Activated CD4-positive, alpha-beta T cell treated with anti-CD3 and anti-CD28 coated beads, Interleukin-2, amount 10 ng/mL, durations not matched to agents 7 days and 5 days (primary cell): ENCODE measurements around the gene SSC5D. TPM values are rescaled to one million over a fixed set of nuclear protein-coding genes. Genes with fewer than 3 reads are reported as not detected.
"Not testable (repeated sequence)": the region's sequence is repeated elsewhere in the genome, so short reads cannot be mapped to it uniquely, and the experiment has no call there.

ENCODE experiments used
- CTCF ChIA-PET: fragments of 350-600 bp; sonication (Branson Sonifier 250); formaldehyde crosslinking; loops from one replicate; lab custom pipeline; 2021; ENCODE audit warnings: antibody characterized with exemption; lab: Charles Lee
- POLR2A ChIA-PET: fragments of 350-600 bp; sonication (Branson Sonifier 250); formaldehyde crosslinking; loops from one replicate; lab custom pipeline; 2021; ENCODE audit warnings: antibody characterized with exemption; lab: Charles Lee
- DNase-seq: peaks from one replicate; pipeline ENCODE4 v3.0.0-alpha.2; 2020
- H3K27ac Mint-ChIP-seq: one replicate; pipeline ENCODE4 v1.8.0; 2021; ENCODE audit warnings: mild to moderate bottlenecking, moderate library complexity, mixed read lengths
- H3K27me3 Mint-ChIP-seq: one replicate; pipeline ENCODE4 v1.8.0; 2021; ENCODE audit warnings: mixed read lengths
- H3K36me3 Mint-ChIP-seq: one replicate; pipeline ENCODE4 v1.8.0; 2021; ENCODE audit warnings: low read depth, mixed read lengths
- H3K4me1 Mint-ChIP-seq: one replicate; pipeline ENCODE4 v1.8.0; 2021; ENCODE audit warnings: mixed read lengths
- H3K4me3 Mint-ChIP-seq: one replicate; pipeline ENCODE4 v1.8.0; 2021; ENCODE audit warnings: mild to moderate bottlenecking, moderate library complexity, mixed read lengths
- H3K9me3 Mint-ChIP-seq: one replicate; pipeline ENCODE4 v1.8.0; 2021; ENCODE audit warnings: mixed read lengths
- total RNA-seq, 2 experiments: library from RNA; stranded (reverse); gene quantifications; one replicate each; pipeline ENCODE4 v1.2.3, GENCODE V29; 2021

SSC5D gene
- total RNA-seq, 2 experiments from 2014 or later = 0.42 to 0.98 TPM

DNA sequence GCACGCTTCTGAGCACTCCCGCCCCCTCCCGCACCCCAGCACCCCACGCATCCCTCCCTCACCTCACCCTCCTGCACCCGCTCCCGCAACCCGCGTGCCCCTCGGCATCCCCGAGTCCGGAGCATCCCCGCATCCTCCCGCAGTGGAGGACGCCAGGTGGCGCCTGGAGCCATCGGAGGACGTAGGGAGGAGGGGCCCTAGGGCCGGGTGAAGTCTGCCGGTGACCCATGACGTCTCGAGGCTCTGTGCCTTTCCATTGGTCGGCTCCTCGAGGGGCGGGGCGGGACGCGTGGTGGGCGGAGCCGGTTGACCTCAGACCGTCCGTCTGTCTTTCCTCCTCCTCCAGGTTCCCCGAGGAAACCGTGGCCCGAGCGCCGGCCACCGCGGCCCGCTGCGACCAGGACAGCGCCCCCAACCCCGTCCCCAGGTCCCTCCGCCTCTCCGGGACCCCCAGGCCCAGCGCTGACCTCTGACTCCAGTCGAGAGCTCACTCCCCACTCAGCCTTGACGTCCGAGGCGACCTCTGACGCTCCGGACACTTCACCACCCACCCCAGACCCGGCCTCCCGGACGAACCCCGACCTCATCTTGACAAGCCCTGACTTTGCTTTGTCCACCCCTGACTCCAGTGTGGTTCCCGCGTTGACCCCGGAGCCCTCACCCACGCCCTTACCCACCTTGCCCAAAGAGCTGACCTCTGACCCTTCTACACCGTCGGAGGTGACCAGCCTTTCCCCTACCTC is 28.8 kb downstream of the SSC5D start:
- H3K27me3 Mint-ChIP-seq = no peaks in the 10 kb centered on the region
- no peaks in the 10 kb centered on the region for H3K36me3 Mint-ChIP-seq
- DNase-seq = peak; percentile 90
- POLR2A ChIA-PET = interaction anchor here (0.6 kb wide), 1 partner anchor 49 kb away, joined by 6 read pairs; no protein-coding TSS in a partner anchor
- H3K27ac Mint-ChIP-seq = peak overlapping the region; percentile 82
- peak overlapping the region; percentile 59 for H3K4me3 Mint-ChIP-seq
- CTCF ChIA-PET = interaction anchor here (0.6 to 4.3 kb wide), 8 partner anchors 13 to 447 kb away, joined by 3 to 19 read pairs (median 3); partner anchors contain the start of gene ZNF865
- no peaks in the 10 kb centered on the region for H3K9me3 Mint-ChIP-seq
- H3K4me1 Mint-ChIP-seq = peaks cover 3% of the 10 kb centered on the region

DNA sequence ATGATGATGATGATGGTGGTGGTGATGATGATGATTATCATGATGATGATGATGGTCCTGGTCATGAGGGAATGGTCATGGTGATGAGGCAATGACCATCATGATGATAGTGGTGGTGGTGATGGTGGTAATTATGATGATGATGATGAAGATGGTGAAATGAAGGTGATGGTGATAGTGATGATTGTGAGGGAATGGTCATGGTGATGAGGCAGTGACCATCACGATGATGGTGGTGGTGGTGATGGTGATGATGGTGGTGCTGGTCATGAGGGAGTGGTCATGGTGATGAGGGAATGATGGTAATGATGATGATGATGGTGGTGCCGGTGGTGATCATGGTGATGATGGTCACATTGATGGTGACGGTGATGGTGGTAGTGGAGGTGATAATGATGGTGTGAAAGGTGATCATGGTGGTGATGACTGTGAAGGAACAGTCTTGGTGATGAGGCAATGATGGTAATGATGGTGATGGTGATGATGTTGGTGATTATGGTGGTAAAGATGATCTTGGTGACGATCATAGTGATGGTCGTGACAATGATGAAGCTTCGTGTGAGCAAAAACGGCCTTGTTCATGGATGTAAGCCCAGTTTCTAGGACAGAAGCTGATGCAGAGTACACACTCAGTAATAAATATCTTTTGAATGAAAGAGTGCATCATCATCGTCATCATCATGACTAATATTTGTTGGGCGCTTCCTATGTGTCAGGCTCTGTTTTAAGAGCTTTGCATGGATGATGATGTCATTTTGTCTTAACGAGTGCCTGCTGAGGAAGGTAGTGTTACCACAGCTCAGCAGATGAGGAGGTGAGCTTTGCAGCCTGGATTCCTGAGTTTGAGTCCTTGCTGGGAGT is 31.4 kb downstream of the SSC5D start:
- H3K4me1 Mint-ChIP-seq = peaks cover 3% of the 10 kb centered on the region
- H3K36me3 Mint-ChIP-seq = no peaks in the 10 kb centered on the region
- H3K27ac Mint-ChIP-seq = no peak overlapping the region
- ChIA-PET POLR2A (no interaction called here), CTCF (interaction anchor here (1.0 kb wide), 1 partner anchor 98 kb away, joined by 4 read pairs; no protein-coding TSS in a partner anchor)
- no peak overlapping the region for H3K4me3 Mint-ChIP-seq
- DNase-seq = no peak
- no peaks in the 10 kb centered on the region for H3K9me3 Mint-ChIP-seq
- H3K27me3 Mint-ChIP-seq = no peaks in the 10 kb centered on the region

DNA sequence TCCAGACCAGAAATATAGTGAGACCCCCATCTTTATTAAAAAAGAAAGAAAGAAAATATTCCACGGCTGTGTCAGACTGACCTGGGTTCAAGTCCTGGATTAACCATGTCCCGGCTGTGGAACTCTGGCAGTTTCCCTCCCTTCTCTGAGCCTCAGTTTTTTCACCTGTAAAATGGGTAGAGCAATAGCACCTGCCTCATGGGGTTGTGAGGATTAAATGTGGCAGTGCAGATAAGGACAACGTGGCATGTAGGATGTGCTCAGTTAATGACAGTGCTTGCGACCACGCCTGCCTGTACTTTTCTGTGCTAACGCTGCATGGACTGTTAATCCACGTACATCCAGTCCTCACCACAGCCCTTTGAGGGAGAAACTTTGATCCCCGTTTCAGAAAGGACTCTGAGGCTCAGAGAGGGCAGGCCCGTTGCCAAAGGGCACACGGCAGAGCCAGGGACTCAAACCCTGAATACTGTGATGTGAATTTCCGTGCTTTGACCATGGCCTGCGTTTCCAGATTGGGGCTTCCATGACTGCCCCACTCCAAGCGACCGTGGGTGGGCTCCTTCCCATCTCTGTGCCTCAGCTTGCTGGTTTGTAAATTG is 32.6 kb downstream of the SSC5D start:
- no peak overlapping the region for H3K27ac Mint-ChIP-seq
- H3K4me3 Mint-ChIP-seq = no peak overlapping the region
- H3K27me3 Mint-ChIP-seq = no peaks in the 10 kb centered on the region
- peaks cover 3% of the 10 kb centered on the region for H3K4me1 Mint-ChIP-seq
- ChIA-PET CTCF (no interaction called here), POLR2A (no interaction called here)
- H3K36me3 Mint-ChIP-seq = no peaks in the 10 kb centered on the region
- H3K9me3 Mint-ChIP-seq = no peaks in the 10 kb centered on the region
- DNase-seq = no peak

DNA sequence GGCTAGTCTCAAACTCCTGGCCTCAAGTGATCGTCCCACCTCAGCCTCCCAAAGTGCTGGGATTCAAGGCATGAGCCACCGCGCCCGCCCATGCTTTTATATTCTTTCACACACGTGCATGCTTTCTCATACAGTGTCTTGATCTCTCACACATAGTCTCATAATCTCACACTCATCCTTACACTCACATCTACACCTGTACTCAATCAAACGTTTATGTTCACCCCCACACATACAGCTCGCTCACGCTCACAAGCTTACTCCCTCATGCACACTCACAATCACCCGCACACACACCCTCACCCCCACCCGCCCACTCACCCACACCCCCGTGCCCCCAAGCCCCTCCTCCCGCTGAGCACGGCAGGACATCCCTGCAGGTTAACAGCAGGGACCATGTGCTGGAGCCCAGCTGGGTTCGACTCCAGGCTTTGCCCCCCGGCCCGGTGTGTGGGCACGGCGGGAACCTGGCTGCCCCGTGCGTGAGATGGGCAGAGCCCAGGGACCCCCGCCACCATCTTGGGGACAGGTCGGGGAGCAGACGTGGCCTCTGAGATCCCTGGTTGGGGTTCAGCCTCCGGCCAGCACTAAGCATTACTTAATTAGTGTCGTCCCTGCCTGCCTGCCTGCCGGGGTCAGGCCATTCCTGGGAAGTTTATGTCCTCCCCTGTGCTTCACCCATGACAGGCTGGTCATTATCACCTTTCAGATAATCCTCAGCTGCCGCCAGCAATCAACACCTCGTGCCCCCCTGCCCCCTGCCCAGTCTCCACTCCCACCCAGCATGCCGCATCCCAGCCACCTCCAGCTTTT is 37.3 kb downstream of the SSC5D start:
- ChIA-PET CTCF (interaction anchor here (1.5 kb wide), 1 partner anchor 14 kb away, joined by 3 read pairs; no protein-coding TSS in a partner anchor), POLR2A (no interaction called here)
- Mint-ChIP-seq H3K36me3 (no peaks in the 10 kb centered on the region), H3K27me3 (no peaks in the 10 kb centered on the region), H3K9me3 (no peaks in the 10 kb centered on the region), H3K4me3 (no peak overlapping the region), H3K27ac (no peak overlapping the region), H3K4me1 (no peaks in the 10 kb centered on the region)
- DNase-seq = no peak

DNA sequence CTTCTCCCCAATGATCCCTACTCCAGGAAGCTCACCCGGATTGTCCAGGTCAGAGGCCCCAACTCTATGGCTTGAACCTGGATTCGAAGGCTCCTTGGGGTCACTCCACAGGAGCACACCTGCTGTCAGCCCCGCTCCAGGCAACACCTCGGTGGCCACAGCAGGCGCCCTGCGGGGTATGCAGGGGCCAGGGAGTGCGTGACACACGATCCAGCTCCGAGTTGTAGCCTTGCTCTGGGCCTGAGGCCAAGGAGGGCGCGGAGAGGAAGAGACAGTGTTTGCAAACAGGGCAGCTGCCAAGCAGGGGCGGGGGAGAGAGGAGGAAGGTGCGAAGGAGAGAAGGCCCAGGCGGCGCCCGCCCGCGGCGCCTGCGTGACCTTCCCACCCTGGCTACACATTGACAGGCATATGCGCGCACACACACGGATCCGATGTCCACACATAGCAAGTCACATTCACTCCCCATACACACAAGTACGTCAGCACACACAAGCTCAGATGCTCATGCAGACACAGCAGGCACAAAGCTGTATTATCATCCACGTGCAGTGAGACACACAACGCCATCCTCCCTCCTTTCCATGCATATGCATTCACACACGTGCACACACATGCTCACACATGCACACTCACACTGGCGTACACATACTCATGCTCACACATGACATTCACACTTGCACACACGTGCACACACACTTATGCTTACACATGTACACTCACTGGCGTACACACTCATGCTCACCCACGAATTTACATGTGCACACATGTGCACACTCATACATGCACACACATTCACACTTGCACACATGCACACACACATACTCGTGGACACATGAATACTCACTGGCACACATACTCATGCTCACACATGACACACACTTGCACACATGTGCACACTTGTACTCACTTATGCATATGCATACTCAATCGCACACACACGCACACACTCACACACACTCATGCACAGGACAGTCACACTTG is 38.3 kb downstream of the SSC5D start:
- H3K27me3 Mint-ChIP-seq = no peaks in the 10 kb centered on the region
- H3K27ac Mint-ChIP-seq = no peak overlapping the region
- H3K4me3 Mint-ChIP-seq = no peak overlapping the region
- H3K36me3 Mint-ChIP-seq = no peaks in the 10 kb centered on the region
- CTCF ChIA-PET = interaction anchor here (1.5 kb wide), 1 partner anchor 15 kb away, joined by 3 read pairs; no protein-coding TSS in a partner anchor
- DNase-seq = no peak
- no peaks in the 10 kb centered on the region for H3K4me1 Mint-ChIP-seq
- no peaks in the 10 kb centered on the region for H3K9me3 Mint-ChIP-seq
- POLR2A ChIA-PET = no interaction called here

DNA sequence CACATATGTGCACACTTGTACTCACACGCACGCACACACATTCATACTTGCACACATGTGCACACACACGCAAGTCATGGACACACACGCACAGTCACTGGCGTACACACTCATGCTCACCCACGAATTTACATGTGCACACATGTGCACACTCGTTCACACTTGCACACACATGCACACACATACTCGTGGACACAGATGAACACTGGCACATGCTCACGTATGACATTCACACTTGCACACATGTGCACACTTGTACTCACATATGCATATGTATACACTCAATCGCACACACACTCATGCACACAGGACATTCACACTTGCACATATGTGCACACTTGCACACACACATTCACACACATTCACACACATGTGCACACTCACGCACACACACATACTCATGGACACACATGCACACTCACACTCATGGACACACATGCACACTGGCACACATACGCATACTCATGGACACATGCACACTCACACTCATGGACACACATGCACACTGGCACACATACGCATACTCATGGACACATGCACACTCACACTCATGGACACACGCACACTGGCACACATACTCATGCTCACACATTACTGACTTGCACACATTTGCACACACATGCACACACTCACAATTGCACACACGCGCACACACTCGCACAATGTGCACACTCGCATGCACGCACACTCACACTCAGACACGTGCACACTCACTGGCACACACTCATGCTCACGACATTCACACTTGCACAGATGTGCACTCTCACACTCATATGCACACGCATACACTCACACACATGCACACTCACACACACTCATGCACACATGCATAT is 39.2 kb downstream of the SSC5D start:
- Mint-ChIP-seq H3K4me1 (no peaks in the 10 kb centered on the region), H3K4me3 (no peak overlapping the region), H3K27ac (no peak overlapping the region), H3K36me3 (no peaks in the 10 kb centered on the region), H3K9me3 (no peaks in the 10 kb centered on the region), H3K27me3 (no peaks in the 10 kb centered on the region)
- CTCF ChIA-PET = no interaction called here
- no peak for DNase-seq
- POLR2A ChIA-PET = no interaction called here

DNA sequence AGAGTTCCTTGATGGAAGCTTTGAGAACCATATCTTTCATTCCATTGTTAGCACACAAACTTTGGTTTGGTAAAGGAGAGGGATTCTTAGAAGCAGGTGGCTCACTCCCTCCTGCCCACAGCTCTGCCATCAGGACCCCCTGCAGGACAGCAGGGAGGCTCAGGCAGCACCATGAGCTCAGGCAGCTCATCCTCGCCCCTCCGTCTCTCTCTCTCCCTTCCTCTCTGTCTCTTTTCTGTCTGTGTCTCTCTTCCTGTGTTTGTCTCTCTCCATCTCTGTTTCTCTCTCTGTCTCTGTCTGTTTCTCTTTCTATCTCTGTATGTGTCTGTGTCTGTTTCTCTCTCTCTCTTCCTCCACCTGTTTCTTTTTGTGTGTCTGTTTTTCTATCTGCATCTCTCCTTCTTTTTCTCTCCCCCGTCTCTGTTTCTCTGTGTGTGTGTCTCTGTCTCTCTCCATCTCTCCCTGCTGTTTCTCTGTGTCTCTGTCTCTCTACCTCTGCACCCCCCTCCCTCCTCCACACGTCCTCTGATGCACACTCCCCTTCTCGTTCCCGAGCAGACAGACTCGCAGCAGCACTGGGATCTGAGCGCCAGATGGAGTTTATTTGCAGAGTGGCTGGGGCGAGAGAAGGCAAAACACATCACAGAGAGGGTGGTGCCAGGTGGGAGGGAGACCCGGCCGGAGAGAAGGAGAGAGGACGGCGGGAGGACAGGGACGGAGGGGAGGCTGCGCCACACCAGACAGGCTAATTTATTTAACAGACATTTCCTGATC is 40.0 kb downstream of the SSC5D start:
- H3K4me3 Mint-ChIP-seq = no peak overlapping the region

DNA sequence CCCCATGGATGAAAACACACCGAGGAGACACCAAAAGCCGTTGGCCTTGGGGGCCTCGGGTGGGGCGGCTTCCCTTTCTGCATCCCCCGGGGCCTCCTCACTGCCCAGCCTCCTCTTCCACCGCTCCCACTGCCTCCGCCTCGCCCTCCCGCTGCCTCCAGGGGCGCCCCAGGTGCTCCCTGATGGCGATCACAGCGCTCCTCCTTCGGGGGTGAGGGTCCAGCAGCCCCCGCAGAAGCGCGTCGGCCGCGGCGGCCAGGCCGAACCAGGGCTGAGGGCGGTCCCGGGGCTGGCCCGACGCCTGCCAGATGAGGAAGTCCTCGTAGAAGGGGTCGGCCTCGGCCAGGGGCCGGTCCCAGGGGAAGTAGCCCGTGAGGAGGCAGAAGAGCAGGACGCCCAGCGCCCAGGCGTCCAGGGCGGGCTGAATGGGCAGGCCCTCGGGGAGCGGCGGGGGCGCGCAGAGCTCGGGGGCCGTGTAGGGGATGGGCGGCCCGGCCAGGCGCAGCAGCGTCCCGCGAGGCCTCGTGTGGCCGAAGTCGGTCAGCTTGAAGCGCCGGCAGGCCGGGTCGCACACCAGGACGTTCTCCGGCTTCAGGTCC is 41.5 kb downstream of the SSC5D start:
- no peaks in the 10 kb centered on the region for H3K27me3 Mint-ChIP-seq
- CTCF ChIA-PET = interaction anchor here (1.3 kb wide), 1 partner anchor 103 kb away, joined by 4 read pairs; no protein-coding TSS in a partner anchor
- H3K4me3 Mint-ChIP-seq = no peak overlapping the region
- no peak for DNase-seq
- POLR2A ChIA-PET = no interaction called here
- H3K36me3 Mint-ChIP-seq = no peaks in the 10 kb centered on the region
- no peaks in the 10 kb centered on the region for H3K4me1 Mint-ChIP-seq
- H3K27ac Mint-ChIP-seq = no peak overlapping the region
- H3K9me3 Mint-ChIP-seq = no peaks in the 10 kb centered on the region

More for the DNA sequence above, 40.0 kb downstream of the SSC5D start:
- POLR2A ChIA-PET = no interaction called here
- CTCF ChIA-PET = interaction anchor here (1.3 kb wide), 1 partner anchor 104 kb away, joined by 4 read pairs; no protein-coding TSS in a partner anchor
- no peaks in the 10 kb centered on the region for H3K36me3 Mint-ChIP-seq
- DNase-seq = no peak
- H3K9me3 Mint-ChIP-seq = no peaks in the 10 kb centered on the region
- H3K27ac Mint-ChIP-seq = no peak overlapping the region
- no peaks in the 10 kb centered on the region for H3K4me1 Mint-ChIP-seq
- H3K27me3 Mint-ChIP-seq = no peaks in the 10 kb centered on the region

DNA sequence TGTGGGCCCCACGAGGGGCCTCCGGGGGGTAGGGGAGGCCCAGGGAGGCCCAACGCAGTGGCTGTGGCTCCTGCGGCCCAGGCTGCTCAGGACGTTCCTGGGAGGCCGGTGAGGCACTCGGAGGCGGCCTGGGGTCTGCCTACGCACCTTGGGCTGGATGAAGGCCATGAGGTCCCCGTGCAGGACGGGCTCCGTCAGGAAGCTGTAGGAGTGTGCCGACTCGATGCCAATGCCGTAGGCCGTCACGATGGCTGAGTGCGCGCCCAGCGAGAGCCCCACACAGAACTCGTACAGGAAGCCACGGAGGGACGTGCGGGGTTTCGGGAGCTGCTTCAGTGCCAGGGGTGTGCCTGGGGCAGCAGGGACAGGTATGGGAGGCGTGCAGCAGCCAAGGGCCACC is 42.8 kb downstream of the SSC5D start:
- H3K27ac Mint-ChIP-seq = no peak overlapping the region
- ChIA-PET CTCF (no interaction called here), POLR2A (no interaction called here)
- no peak overlapping the region for H3K4me3 Mint-ChIP-seq
- H3K36me3 Mint-ChIP-seq = no peaks in the 10 kb centered on the region
- H3K4me1 Mint-ChIP-seq = no peaks in the 10 kb centered on the region
- DNase-seq = no peak
- H3K9me3 Mint-ChIP-seq = no peaks in the 10 kb centered on the region
- no peaks in the 10 kb centered on the region for H3K27me3 Mint-ChIP-seq

DNA sequence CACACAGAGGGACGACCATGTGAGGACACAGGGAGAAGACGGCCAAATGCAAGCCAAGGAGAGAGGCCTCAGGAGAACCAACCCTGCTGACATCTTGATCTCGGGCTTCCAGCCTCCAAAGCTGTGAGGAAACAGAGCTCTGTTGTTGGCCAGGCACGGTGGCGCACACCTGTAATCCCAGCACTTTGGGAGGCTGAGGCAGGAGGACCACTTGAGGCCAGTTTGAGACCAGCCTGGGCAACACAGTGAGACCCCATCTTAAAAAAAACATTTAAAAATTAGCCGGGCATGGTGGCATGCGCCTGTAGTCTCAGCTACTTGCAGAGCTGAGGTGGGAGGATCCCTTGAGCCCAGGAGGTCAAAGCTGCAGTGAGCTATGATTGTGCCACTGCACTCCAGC is 46.0 kb downstream of the SSC5D start:
- H3K4me3 Mint-ChIP-seq, DNase-seq, H3K27ac Mint-ChIP-seq, H3K36me3 Mint-ChIP-seq, POLR2A ChIA-PET, H3K9me3 Mint-ChIP-seq, H3K4me1 Mint-ChIP-seq, H3K27me3 Mint-ChIP-seq: not testable (repeated sequence)
- CTCF ChIA-PET = interaction anchor here (0.6 to 1.1 kb wide), 3 partner anchors 36 to 1922 kb away, joined by 3 to 4 read pairs (median 3); partner anchors contain the start of genes VN1R1 and ZNF579
